Epidermal melanocyte (primary cell): ENCODE results near the gene NRBF2.
"Not testable (repeated sequence)": the region's sequence is repeated elsewhere in the genome, so short reads cannot be mapped to it uniquely, and the experiment has no call there.

Experiments
- DNase-seq: peaks from one replicate; pipeline ENCODE4 v3.0.0; 2011; ENCODE audit warnings: low spot score; ENCODE audit not compliant: insufficient read length

The NRBF2 gene

DNA sequence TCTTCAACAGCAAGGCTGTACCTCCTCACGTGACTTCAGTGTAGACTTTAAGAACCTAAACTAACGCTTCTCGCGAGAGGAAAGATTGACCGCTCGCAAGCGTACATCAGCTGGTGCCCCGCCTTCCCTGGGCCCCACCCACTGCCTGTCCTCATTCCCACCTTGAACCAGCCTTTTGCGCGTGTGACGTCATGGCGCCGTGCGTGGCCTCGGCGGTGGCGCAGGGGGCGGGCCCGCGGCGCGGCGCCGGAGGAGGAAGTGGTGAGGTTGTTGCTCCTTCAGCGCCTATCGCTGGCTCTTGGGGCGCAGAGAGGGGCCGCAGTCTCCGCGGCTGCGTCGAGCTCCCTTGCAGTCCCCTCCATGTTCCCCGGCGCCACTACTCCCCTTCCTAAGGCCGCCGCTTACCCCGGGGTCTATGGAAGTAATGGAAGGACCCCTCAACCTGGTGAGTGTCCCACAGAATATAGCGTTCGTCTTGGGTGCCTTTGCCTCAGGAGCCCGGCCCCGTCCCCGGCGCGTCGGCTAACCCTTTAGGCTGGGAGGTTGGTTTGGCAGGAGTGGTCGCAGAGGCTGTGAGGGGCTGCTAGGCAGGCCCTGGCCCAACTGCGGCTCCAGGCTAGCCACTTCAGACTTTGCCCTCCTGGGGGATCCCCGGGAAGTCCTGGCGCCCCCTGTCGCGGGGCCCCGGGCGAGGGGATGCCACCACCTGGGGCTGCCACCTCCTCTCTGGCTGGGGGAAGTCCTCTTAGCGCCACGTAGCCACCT is at the start of gene NRBF2:
TSS of gene NRBF2 (plus strand) at position 273 of the 765 bp plus-strand sequence. CDS start at position 416, 143 bp downstream.
- peak; percentile 72 for DNase-seq

DNA sequence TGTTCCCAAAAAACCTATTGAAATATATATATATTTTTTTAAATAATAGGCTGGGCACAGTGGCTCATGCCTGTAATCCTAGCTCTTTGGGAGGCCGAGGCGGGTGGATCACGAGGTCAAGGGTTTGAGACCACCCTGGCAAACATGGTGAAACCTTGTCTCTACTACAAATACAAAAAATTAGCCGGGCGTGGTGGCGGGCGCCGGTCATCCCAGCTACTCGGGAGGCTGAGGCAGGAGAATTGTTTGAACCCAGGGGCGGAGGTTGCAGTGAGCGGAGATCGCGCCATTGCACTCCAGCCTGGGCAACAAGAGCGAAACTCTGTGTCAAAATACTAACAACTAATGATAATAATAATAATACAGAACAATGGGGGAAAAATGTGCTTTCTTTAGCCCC is 49.7 kb upstream of the NRBF2 start:
- not testable (repeated sequence) for DNase-seq

DNA sequence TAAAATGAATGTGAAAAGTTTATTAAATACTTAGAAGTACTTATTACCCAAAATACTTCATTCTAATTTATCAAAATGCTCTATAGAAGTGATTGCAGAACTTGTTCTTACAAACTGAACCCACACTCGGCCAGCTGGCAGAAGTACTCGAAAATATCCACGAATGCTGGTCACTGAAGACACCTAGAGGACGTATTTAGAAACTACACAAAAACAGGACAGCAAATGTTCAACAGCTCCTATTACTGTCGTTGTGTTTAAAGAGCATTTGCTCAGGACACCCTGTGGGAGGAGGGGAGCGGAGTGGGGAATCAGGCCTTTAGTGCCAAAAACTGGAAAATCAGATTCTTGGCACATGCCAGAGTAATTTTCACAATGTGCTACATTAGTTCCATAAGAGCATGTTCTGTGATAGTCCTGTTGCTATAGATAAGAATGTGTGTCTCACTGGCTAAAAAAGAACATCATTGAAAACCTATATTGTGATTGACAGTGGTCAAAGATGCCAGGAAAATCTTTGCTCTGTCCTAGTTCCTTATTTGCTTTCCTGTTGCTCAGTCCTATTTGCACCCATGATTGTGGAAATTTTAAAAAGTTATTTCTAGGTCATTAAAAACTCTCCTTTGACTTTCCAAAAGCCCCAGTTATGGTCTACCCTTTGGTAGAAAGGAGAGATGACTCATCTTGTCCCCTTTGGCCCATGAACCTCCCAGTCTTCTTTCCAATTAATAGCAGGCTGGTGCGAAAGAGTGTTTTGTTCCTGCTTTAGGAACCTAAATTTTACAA is 49.0 kb upstream of the NRBF2 start:
- DNase-seq: peak; percentile 23

DNA sequence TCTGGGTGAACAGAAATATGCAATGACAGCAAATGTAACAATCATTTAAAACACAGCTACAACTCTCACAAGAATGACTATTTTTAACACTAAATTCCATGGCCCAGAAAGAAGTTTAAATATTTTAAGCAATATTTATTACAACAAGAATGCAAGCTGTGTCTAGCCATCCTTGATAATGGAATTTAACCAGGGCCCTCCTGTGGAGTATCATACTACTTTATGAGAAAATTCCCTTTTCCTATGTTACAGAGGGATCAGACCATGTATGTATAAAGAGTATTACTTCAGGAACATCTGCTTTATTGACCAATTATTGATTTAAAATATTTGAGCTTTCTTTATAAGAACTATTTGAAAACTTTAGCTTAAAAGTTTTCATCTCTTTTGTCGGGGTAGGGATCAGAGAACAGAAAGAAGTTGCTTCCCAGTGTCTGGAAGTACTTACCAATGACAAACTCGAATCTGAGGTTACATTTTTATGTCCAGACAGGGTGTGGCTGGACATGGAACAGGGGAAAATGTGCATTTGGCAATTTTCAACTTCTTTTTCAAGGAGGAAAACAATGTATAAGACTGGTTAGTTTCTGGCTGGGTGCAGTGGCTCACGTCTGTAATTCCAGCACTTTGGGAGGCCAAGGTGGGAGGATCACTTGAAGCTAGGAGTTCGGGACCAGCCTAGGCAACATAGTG is 48.3 kb upstream of the NRBF2 start:
- no peak for DNase-seq

DNA sequence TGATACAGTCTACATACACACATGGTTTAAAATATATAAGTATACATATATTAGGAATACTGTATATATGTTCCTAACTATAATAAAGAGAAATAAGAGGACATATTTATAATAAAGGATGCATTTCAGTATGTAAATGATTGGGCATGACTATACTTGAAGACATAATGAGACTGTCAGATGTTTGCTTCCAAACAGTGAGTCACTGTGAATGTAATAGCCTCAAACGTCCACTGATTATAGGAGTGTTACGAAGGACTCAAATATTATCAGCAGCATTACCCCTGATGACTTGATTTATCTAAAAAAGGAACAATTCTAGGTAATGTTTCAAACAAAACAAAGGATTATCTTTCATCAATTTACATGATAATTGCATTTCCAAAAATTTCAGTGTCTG is 39.9 kb upstream of the NRBF2 start:
- DNase-seq: no peak

DNA sequence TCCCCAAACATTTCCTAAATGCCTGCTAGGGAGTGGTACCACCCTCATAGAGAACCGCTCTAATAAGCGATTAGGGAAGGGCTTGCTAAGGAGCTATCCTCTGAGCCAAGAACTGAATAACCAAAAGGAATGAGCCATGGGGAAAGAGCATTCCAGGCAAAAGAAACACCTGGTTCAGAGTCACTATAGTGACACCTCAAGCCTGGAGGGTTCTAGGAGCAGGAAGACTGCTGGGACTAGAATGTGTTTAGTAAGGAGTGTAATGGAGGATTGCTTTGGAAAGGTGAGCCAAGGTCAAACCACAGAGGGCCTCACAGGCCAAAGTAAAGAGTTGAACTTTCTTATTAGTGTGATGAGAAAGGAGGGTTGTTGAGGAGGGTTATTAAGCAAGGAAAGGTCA is 38.7 kb upstream of the NRBF2 start:
- DNase-seq: no peak

DNA sequence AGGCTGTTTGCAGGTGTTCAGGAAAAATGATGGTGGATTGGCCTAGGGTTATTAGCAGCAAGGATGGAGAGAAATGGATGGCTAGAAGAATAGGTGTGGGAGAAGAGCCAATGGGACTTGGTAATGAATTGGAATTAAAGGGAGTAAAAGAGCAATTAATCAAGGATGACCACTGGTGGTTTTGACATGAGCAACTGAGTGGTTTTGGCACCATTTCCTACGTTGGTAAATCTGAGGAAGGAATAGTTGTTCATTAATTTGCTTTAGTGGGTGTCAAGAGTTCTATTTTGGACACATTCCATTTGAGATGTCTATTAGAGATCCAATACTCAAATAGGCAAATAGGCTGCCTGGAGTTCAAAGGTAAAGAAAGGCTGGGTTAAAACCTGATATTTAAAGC is 38.2 kb upstream of the NRBF2 start:
- DNase-seq: no peak

DNA sequence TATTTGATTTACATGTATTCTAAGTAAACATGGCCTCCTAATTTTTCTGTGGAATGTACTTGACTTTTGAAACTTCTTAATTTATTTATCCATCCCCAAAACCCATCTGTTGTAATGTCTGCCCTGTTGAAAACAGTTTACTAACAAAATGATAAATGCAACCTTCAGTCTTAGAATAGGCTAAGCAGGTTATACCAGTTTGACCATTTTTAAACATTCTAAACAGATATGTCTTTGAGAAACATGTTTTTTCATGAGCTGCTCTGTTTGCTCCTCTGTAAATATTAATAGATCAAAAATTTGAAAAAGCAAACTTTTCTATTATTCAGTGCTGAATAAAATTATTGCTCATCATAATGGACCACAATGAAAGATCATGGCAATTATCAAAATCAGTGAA is 33.4 kb upstream of the NRBF2 start:
- no peak for DNase-seq

DNA sequence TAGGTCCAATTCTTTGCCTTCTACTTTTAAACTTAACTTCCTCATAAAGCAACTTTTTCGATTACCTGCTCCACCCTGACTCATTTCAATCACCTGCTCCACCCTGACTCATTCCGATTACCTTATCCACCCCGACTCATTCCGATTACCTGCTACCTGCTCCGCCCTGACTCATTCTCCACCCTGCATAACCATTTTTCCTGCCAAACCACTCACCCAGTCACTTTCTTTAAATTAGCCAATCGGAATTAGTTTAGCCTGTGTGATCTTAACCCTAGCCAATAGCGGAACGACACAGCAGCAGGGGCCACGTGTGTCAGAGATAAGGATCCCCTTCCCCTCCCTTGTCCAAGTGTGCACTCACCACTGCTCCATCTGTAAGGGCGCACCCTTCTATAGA is 32.0 kb upstream of the NRBF2 start:
- DNase-seq: not testable (repeated sequence)

DNA sequence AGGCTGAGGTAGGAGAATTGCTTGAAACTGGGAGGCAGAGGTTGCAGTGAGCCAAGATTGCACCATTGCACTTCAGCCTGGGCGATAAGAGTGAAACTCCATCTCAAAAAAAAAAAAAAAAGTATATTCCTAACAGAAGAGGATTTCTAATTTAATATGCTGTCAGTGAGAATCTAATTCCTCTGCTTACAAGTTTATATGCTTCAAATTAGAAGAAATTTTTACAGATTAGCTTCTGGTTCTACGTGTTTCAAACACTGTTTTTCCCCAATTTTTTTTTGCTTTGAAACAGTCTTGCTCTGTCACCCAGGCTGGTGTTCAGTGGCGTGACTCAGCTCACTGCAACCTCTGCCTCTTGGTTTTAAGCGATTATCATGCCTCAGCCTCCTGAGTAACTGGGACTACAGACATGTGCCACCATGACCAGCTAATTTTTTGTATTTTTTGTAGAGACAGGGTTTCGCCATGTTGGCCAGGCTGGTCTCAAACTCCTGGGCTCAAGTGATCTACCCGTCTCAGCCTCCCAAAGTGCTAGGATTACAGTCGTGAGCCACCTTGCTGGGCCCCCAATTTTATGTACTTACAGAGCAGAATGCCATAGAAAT is 30.7 kb upstream of the NRBF2 start:
- not testable (repeated sequence) for DNase-seq

DNA sequence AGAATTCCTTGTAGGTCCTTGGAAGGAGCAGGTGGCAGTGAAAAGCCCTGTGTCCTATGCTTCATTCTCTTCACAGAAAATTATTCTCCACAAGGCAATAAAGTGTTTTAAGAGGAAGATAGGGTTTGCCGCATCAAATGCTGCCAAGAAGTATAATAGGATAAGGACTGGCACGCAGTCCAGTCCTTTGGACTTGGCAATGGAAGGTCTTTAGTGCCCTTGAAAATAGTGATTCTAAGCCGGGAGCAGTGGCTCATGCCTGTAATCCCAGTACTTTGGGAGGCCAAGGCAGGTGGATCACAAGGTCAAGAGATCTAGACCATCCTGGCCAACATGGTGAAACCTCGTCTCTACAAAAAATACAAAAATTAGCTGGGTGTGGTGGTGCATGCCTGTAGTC is 29.9 kb upstream of the NRBF2 start:
- not testable (repeated sequence) for DNase-seq

DNA sequence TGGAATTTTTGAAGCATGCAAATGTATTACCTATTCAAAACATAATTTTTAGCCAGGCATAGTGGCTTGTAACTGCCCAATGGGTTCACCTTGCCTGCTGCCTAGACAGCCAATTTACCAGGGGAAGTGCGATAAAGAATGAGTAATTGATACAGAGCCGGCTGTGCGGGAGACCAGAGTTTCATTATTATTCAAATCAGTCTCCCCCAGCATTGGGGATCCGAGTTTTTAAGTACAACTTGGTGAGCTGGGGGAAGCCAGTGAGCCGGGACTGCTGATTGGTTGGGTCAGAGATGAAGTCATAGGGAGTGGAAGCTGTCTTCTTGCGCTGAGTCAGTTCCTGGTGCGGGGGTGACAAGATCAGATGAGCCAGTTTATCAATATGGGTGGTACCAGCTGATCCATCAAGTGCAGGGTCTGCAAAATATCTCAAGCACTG is 29.1 kb upstream of the NRBF2 start:
- DNase-seq: no peak

DNA sequence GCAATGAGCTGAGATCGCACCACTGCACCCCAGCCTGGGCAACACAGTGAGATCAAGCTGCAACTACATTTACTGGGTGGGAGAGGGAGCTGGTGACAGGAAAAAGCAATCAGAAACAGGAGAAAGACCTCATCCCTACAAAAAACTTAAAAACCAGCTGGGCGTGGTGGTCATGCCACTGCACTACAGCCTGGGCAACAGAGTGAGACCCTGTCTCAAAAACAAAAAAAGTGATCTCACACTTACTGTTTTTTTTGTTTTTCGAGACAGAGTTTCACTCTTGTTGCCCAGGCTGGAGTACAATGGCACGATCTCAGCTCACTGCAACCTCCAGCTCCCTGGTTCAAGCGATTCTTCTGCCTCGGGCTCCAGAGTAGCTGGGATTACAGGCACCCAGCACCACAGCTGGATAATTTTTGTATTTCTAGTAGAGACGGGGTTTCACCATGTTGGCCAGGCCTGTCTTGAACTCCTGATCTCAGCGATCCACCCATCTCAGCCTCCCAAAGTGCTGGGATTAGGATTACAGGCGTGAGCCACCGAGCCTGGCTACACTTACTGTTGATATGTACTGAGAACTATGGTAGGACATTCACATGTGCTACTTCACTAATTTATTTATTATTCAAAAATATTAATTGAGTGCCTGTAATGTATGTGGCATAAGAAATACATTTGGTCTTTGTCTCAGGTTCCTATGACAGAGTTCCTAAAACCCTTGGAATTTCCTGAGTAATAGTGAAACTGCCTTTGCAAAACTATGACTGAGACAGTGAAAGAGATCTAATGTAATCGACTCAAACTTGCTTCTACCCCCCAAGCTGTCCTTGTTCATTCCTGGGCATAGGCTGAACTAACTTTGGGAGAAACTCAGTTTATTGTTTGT is 27.7 kb upstream of the NRBF2 start:
- DNase-seq: no peak

DNA sequence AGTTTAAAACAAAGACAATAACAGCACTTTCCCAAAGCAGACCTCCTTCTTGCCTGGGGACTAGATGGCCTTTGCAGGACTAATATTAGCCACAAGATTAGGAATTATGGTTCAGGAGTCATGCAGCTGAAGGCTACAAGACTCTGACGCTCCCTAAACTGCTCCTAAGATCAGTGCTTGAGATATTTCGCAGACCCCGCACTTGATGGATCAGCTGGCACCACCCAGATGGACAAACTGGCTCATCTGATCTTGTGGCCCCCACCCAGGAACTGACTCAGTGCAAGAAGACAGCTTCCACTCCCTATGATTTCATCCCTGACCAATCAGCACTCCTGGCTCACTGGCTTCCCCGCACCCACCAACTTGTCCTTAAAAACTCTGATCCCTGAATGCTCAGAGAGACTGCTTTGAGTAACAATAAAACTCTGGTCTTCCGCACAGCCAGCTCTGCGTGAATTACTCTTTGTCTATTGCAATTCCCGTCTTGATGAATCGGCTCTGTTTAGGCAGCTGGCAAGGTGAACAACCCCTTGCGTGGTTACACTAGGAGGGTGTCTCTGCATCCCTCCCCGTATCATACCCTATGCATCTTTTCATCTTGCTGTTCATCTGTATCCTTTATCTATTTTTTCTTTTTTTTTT is 26.9 kb upstream of the NRBF2 start:
- no peak for DNase-seq

DNA sequence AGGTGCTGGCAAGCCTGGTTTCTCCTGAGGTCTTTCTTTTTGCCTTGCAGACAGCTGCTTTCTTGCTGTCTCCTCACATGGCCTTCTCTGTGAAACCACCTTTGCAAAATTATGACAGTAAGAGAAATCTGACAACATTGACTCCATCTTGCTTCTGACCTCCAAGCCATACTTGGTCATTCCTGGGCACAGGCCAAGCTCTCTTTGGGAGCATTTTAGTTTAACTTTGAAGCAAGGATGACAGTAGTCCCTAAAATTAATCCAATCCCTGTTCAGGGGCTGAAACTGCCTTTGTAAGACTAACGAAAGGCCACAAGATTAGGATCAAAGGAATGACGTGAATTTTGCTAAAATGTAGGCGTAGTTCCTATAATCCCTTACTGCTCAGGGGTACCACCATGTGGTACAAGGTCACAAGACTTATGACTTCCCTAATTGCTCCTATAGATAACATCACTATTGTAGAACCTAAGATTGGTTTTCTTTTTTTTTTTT is 25.1 kb upstream of the NRBF2 start:
- no peak for DNase-seq

DNA sequence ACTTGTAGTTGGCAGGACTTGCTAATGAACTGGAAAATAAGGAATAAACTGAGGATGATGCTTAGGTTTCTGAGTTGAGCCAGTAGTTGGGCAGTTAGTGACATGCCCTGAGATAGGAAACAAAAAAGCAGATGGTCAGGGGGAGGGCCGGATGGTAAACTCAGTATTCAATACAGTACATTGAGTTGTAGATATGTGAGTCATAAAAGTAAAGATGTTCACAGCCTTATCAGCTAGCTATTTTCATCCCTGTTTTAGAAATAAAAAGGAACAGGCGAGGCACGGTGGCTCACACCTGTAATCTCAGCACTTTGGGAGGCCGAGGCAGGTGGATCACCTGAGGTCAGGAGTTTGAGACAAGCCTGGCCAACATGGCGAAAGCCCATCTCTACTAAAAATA is 22.2 kb upstream of the NRBF2 start:
- no peak for DNase-seq

DNA sequence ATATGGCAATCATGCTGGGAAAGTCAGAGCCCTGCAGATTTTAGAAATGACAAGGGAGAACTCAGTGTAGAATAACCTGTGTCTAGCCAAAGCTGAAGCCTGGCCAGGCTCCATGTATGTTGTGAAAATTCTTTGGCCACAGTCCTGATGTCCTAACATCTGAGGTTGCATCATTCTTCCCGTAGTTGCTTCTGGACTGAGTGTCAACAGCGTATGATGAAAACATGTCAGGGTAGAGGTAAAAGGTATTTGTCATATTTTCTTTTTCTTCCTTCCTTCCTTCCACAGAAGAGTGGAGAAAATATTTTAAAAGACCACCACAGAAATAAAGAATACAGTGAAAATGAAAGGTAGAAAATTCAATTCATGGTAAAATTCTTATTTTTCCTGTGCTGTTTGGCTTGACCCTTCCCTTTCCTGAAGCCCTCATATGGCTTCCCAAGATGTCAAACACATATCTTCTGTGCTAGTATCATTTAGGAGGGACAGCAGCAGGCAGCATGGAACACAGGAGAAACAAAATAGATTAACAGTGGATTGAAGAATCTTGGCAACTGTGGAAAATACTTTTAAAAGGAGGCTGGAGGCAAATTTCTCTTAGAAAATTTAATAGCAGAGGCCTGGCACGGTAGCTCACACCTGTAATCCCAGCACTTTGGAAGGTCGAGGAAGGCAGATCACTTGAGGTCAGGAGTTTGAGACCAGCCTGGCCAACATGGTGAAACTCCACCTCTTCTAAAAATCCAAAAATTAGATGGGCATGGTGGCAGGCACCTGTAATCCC is 18.9 kb upstream of the NRBF2 start:
- DNase-seq: no peak

DNA sequence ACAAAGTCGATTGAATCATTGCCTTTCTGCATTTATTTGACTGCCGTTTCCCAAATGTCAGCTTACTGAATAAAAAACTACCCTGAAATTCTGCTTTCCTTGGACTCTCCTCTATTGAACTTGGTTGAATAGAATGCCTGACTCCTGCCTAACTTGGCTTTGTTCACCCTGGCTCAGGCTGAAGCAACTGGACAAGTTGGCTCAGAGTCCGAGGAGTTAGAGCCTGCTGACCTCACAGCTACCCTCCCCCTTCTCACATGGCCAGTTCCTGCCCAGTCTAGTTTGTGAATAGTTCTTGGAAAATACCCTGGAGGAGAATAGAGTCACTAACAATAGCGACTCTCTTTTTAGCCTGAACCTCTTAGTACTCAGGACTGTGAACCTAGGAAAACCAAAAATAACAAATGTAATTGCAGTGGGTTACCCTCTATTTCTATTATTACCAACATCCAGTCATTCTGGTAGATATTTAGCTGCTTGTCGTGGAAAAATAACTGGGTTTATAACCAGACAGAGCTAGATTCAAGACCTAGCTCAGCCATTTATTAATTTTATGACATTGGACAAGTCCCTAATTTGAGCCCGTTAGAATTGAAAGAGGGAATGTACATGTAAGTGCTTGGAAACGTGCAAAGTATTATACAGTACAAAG is 17.3 kb upstream of the NRBF2 start:
- peak; percentile 82 for DNase-seq
